ENCODE results near the gene SLC7A7. TPM values are rescaled to one million over a fixed set of nuclear protein-coding genes. Genes with fewer than 3 reads are reported as not detected.

Gene SLC7A7
- total and polyA plus RNA-seq, 9 of the 15 experiments (the other 6 are each of a cell fraction or from before 2014, with no cell fraction given): 0.07 to 0.68 (median 0.41) TPM

DNA sequence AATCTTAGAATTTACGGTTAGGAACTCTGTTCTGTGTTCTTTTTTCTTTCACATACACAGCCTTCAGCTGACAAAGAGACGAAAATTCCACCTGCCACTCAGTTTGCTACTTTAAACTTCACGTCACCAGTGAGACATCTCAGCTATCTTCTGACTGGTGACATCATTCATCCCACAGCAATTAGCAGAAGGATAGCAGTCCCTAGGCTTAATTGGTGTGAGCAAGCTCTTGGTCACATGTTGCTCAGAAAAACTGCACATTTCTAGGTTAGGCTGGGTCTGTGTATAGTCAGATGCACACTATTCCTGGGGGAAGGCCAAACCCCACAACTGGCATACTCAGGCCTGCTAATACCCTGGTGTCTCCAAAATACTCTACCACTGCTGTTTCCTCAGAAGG lies 23.9 kb downstream of the SLC7A7 start (continued):
- TF ChIP-seq, protein P1, sequence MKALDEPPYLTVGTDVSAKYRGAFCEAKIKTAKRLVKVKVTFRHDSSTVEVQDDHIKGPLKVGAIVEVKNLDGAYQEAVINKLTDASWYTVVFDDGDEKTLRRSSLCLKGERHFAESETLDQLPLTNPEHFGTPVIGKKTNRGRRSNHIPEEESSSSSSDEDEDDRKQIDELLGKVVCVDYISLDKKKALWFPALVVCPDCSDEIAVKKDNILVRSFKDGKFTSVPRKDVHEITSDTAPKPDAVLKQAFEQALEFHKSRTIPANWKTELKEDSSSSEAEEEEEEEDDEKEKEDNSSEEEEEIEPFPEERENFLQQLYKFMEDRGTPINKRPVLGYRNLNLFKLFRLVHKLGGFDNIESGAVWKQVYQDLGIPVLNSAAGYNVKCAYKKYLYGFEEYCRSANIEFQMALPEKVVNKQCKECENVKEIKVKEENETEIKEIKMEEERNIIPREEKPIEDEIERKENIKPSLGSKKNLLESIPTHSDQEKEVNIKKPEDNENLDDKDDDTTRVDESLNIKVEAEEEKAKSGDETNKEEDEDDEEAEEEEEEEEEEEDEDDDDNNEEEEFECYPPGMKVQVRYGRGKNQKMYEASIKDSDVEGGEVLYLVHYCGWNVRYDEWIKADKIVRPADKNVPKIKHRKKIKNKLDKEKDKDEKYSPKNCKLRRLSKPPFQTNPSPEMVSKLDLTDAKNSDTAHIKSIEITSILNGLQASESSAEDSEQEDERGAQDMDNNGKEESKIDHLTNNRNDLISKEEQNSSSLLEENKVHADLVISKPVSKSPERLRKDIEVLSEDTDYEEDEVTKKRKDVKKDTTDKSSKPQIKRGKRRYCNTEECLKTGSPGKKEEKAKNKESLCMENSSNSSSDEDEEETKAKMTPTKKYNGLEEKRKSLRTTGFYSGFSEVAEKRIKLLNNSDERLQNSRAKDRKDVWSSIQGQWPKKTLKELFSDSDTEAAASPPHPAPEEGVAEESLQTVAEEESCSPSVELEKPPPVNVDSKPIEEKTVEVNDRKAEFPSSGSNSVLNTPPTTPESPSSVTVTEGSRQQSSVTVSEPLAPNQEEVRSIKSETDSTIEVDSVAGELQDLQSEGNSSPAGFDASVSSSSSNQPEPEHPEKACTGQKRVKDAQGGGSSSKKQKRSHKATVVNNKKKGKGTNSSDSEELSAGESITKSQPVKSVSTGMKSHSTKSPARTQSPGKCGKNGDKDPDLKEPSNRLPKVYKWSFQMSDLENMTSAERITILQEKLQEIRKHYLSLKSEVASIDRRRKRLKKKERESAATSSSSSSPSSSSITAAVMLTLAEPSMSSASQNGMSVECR (CRISPR knock-in tag; IDR thresholded peaks at IDR 0.05): no peak
- no peak for TF ChIP-seq ZNF224 (CRISPR knock-in tag; IDR thresholded peaks at IDR 0.05)
- TF ChIP-seq NBN (IDR thresholded peaks at IDR 0.05; ENCODE audit: low read depth): no peak
- TF ChIP-seq COPS2 (conservative IDR thresholded peaks at IDR 0.05): no peak
- TF ChIP-seq, protein P2, sequence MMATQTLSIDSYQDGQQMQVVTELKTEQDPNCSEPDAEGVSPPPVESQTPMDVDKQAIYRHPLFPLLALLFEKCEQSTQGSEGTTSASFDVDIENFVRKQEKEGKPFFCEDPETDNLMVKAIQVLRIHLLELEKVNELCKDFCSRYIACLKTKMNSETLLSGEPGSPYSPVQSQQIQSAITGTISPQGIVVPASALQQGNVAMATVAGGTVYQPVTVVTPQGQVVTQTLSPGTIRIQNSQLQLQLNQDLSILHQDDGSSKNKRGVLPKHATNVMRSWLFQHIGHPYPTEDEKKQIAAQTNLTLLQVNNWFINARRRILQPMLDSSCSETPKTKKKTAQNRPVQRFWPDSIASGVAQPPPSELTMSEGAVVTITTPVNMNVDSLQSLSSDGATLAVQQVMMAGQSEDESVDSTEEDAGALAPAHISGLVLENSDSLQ (IDR thresholded peaks at IDR 0.05): peak; percentile 87
- TF ChIP-seq TCF7 (IDR thresholded peaks at IDR 0.05; ENCODE audit: borderline replicate concordance): no peak
- no peak for TF ChIP-seq ETS2 (tag; IDR thresholded peaks at IDR 0.05; ENCODE audit: borderline replicate concordance, poor library complexity, severe bottlenecking)
- no peak for TF ChIP-seq ZNF583 (CRISPR knock-in tag; IDR thresholded peaks at IDR 0.05)
- TF ChIP-seq, protein P3, sequence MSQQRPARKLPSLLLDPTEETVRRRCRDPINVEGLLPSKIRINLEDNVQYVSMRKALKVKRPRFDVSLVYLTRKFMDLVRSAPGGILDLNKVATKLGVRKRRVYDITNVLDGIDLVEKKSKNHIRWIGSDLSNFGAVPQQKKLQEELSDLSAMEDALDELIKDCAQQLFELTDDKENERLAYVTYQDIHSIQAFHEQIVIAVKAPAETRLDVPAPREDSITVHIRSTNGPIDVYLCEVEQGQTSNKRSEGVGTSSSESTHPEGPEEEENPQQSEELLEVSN (IDR thresholded peaks at IDR 0.05; ENCODE audit: borderline replicate concordance in 1 of 2, extremely low read depth in 1 of 2, insufficient read depth in 1 of 2, insufficient read length in 1 of 2, low read depth in 1 of 2, low read length in 1 of 2, poor library complexity in 1 of 2, severe bottlenecking in 1 of 2): no peak
- TF ChIP-seq ZFP36 (IDR thresholded peaks at IDR 0.05; ENCODE audit: low read depth, low read length, partially characterized antibody): no peak
- TF ChIP-seq, protein P4, sequence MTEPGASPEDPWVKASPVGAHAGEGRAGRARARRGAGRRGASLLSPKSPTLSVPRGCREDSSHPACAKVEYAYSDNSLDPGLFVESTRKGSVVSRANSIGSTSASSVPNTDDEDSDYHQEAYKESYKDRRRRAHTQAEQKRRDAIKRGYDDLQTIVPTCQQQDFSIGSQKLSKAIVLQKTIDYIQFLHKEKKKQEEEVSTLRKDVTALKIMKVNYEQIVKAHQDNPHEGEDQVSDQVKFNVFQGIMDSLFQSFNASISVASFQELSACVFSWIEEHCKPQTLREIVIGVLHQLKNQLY (CRISPR knock-in tag; conservative IDR thresholded peaks at IDR 0.05): no peak
- TF ChIP-seq LEF1 (IDR thresholded peaks at IDR 0.05): no peak
- TF ChIP-seq CSDE1 (IDR thresholded peaks at IDR 0.05): no peak
- TF ChIP-seq, protein P5, sequence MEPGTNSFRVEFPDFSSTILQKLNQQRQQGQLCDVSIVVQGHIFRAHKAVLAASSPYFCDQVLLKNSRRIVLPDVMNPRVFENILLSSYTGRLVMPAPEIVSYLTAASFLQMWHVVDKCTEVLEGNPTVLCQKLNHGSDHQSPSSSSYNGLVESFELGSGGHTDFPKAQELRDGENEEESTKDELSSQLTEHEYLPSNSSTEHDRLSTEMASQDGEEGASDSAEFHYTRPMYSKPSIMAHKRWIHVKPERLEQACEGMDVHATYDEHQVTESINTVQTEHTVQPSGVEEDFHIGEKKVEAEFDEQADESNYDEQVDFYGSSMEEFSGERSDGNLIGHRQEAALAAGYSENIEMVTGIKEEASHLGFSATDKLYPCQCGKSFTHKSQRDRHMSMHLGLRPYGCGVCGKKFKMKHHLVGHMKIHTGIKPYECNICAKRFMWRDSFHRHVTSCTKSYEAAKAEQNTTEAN (CRISPR knock-in tag; IDR thresholded peaks at IDR 0.05): no peak
